Psoas muscle (tissue), 8 donors: ENCODE measurements around the gene MTFP1. TPM values are rescaled to one million over a fixed set of nuclear protein-coding genes. Genes with fewer than 3 reads are reported as not detected.

ENCODE experiments used
- ATAC-seq, 4 donors: fragments of 200-7000 bp; cut with Tn5 transposase; one replicate each; pipeline ENCODE4 v1.9.1; 2020; ENCODE audit warnings: moderate library complexity in 3 of 4, mild to moderate bottlenecking in 2 of 4
- DNase-seq, 2 donors: peaks; one replicate each; pipeline ENCODE4 v3.0.0-alpha.2; 2020
- H3K27ac ChIP-seq: fragments of 200-600 bp; one replicate; pipeline ENCODE4 v1.8.0; 2022
- H3K27me3 ChIP-seq, 3 donors: fragments of 200-600 bp in 1 of 3; one replicate each; pipeline versions ENCODE4 v1.6.1 to v1.8.0; 2013 to 2022; ENCODE audit warnings: low read length in 2 of 3, mild to moderate bottlenecking in 2 of 3, moderate library complexity in 1 of 3; ENCODE audit not compliant: insufficient read depth in 3 of 3
- H3K36me3 ChIP-seq, 2 donors: fragments of 200-600 bp in 1 of 2; one replicate each; pipeline versions ENCODE4 v1.6.1 to v1.8.0; 2013 to 2022; ENCODE audit warnings: low read depth in 1 of 2, mild to moderate bottlenecking in 1 of 2, moderate library complexity in 1 of 2; ENCODE audit not compliant: insufficient read depth in 1 of 2
- H3K4me1 ChIP-seq: fragments of 200-600 bp; one replicate; pipeline ENCODE4 v1.8.0; 2022
- H3K4me3 ChIP-seq: fragments of 200-600 bp; one replicate; pipeline ENCODE4 v1.8.0; 2022; ENCODE audit warnings: mild to moderate bottlenecking
- H3K9me3 ChIP-seq: fragments of 200-600 bp; one replicate; pipeline ENCODE4 v1.8.0; 2022
- WGBS, 3 donors: extraction: QIAGEN DNeasy Blood & Tissue Kit; methylation state at CpG; one replicate each; pipeline versions ENCODE4 v1.1.6 to v1.1.7; 2013; 5-methylcytosine and 5-hydroxymethylcytosine counted together
- intact Hi-C, 2 donors: fragments of 100-400 bp; cut with DNase I; formaldehyde crosslinking; loops; one replicate each; pipeline versions ENCODE4 v1.11.0 to v1.14.2; 2022
- polyA plus RNA-seq, 3 donors: library from polyadenylated mRNA; stranded (reverse); fragments of 200-250 nt; gene quantifications; one replicate each; pipeline ENCODE4 v1.2.3, GENCODE V29; 2013
- total RNA-seq, 4 donors: library from RNA; stranded (reverse); fragmentation: NEBNext Ultra II Directional in 2 of 4; extraction: Animal tissue kit (Norgen Biotek cat#: 25700) in 2 of 4; gene quantifications; one replicate each; pipeline versions ENCODE4 v1.2.1 to v1.2.4, GENCODE V29; 2021 to 2023
- TF ChIP-seq, protein P1 (sequence below): fragments of 200-600 bp; IDR thresholded peaks from one replicate; pipeline ENCODE4 v1.8.0; 2022; ENCODE audit warnings: antibody characterized with exemption
- donor health status: healthy with polysubstance abuse.
- donor health status: DM: no; HTN: no; CAD: no; lungs with moderate emphysema.
- donor health status: Bipolar disorder and iron deficiency.
- donor health status: healthy.
- donor health status: DM: yes; HTN: yes; CAD: no.
- donor health status: DM: no; HTN: no; CAD: no.
- donor health status: DM: no; HTN: no; CAD: no.
- donor health status: DM: yes; HTN: yes; CAD: no.

Gene MTFP1
- total and polyA plus RNA-seq, 7 donors: 4.3 to 156 (median 50.8) TPM

DNA sequence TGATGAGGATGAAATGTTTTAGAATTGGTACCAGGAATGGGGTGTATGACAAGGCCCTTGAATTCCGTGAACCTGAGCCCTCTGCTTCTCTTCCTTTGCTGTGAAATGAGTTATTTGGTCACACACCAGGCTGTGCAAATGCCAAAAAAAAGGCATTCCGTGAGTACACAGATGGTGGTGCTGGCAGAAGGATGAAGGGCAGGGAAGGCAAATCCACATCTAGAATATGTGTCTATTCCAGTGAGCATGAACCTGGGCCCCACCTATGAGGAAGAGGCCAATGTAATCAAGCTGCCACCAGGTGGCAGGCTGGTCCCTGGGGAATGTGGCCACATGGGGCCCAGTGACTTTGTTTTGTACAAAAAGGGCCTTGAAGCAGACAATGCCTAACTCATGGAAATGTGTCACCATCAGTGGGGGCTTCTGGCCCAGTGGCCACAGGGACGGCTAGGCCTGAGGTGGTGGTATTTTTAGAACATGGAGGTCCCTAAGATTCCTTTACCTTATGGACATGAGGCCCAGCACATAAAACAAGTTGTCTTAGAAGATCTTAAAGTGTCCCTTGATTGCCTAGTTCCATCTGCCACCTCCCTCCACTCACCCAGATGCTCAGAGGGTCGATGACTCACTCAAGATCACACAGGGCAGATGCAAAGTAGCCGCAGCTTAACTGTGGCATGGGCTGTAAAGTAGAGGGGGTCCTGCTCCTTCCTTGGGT, 34.4 kb upstream of the MTFP1 start:
- Histone ChIP-seq H3K4me3 (no peak overlapping the region), H3K4me1 (peaks cover 6% of the 10 kb centered on the region), H3K27ac (no peak overlapping the region), H3K36me3 (no peaks in the 10 kb centered on the region), H3K9me3 (no peaks in the 10 kb centered on the region), H3K27me3 (peaks cover 0 to 17% (median 0%) of the 10 kb centered on the region in 3 donors)
- WGBS, 3 donors: 68 to 74% (median 69%) methylated on average over 5 of the region's 5 CpGs
- intact Hi-C loops: loop anchor here (1.0 to 5.0 kb wide), 4 partner anchors 36 to 94 kb away; partner anchors contain the start of gene MTFP1 (in 1 of the 2)
- DNase-seq (peak; percentile 58 to 73), ATAC-seq (peak; percentile 44 to 59 (median 50))
- TF ChIP-seq, protein P1, sequence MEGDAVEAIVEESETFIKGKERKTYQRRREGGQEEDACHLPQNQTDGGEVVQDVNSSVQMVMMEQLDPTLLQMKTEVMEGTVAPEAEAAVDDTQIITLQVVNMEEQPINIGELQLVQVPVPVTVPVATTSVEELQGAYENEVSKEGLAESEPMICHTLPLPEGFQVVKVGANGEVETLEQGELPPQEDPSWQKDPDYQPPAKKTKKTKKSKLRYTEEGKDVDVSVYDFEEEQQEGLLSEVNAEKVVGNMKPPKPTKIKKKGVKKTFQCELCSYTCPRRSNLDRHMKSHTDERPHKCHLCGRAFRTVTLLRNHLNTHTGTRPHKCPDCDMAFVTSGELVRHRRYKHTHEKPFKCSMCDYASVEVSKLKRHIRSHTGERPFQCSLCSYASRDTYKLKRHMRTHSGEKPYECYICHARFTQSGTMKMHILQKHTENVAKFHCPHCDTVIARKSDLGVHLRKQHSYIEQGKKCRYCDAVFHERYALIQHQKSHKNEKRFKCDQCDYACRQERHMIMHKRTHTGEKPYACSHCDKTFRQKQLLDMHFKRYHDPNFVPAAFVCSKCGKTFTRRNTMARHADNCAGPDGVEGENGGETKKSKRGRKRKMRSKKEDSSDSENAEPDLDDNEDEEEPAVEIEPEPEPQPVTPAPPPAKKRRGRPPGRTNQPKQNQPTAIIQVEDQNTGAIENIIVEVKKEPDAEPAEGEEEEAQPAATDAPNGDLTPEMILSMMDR: peak; percentile 70

DNA sequence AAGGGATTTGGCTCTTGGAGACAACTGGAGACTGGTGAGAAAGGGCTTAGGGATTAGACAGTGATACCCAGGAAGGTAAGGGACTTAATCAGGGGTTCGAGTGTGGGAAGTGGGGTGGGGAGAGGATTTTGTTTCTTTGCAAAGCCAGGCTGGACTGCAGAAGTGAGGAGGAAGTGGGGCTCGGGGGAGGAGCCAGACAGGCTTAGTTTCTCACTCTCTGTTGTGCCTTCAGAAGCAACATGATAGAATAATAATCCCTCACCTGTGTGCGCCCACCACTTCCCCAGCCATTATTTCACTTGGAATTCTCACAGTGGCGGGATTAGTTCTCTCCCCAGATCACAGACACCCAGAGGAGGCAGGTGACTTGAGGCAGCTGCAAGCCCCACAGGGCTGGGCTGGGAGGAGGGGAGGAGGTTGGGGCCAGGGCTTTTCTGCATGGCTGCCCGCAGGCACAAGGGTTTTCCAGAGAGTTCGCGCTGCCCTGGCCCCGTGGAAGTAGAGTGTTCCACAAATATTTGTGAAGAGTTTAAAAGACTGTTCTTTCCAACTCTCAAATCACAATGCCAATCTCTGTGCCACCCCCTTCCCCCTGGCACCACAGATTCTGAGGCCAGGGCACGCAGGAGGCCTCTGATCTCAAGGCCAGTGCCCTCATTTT, 32.8 kb upstream of the MTFP1 start:
- intact Hi-C loops: loop anchor here in 1 of 2 donors (5.0 kb wide), 1 partner anchor 35 kb away; the partner anchor contains the start of gene MTFP1

DNA sequence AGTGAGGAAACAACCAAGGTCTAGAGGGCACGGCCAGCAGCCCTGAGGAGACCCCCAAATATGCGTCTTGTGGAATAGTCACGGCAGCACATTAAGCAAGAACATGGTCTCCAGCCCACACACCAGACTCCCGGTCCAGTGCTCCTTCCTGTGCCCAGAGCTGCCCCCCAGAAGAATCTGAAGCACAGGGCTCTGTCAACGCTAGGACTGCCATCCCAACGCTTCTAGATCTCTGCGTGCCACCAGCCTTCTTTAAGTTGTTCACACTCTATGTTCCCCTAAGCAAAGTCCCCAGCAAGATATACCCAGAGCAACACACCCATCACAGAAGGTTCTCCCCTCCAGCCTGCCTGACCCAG, 32.3 kb upstream of the MTFP1 start:
- 79 to 88% (median 82%) methylated on average over 7 of the region's 7 CpGs for WGBS, 3 donors
- DNase-seq: no peak
- intact Hi-C loops: loop anchor here in 1 of 2 donors (5.0 kb wide), 1 partner anchor 34 kb away; the partner anchor contains the start of gene MTFP1

More for the DNA sequence above, 32.8 kb upstream of the MTFP1 start:
- Histone ChIP-seq H3K9me3 (no peaks in the 10 kb centered on the region), H3K36me3 (no peaks in the 10 kb centered on the region), H3K4me3 (no peak overlapping the region), H3K27me3 (peaks cover 0 to 34% (median 2%) of the 10 kb centered on the region in 3 donors), H3K27ac (no peak overlapping the region), H3K4me1 (peaks cover 9% of the 10 kb centered on the region)
- no peak for ATAC-seq
- TF ChIP-seq, protein P1: no peak
- DNase-seq: no peak
- WGBS, 3 donors: 60 to 70% (median 66%) methylated on average over 9 of the region's 9 CpGs

DNA sequence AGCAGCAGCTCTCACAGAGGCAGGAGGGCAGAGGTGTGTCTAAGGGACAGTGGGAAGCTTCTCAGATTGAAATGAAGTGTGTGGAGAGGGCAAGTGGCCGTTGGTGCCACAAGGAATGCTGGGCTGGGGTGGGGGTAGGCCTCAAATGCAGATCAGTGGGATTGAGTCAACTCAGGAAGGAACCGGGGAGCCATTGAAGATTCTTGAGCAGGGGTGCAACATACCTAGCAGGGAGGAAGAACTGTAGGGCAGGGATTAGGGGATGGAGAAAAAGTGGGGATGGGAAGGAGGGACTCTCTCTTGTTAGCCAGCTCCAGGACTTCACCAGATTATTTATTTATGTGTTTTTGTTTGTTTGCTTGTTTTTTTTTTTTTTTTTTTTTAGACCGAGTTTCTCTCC, 31.7 kb upstream of the MTFP1 start:
- DNase-seq (no peak), ATAC-seq (no peak)
- intact Hi-C loops: loop anchor here in 1 of 2 donors (5.0 kb wide), 1 partner anchor 33 kb away; the partner anchor contains the start of gene MTFP1
- Histone ChIP-seq H3K36me3 (no peaks in the 10 kb centered on the region), H3K27me3 (peaks cover 0 to 42% (median 2%) of the 10 kb centered on the region in 3 donors), H3K4me3 (no peak overlapping the region), H3K27ac (no peak overlapping the region), H3K9me3 (no peaks in the 10 kb centered on the region), H3K4me1 (peaks cover 9% of the 10 kb centered on the region)
- TF ChIP-seq, protein P1: no peak
- WGBS, 3 donors: 79 to 89% (median 86%) methylated on average over 3 of the region's 3 CpGs

More for the DNA sequence above, 32.3 kb upstream of the MTFP1 start:
- Histone ChIP-seq H3K4me1 (peaks cover 9% of the 10 kb centered on the region), H3K27me3 (peaks cover 0 to 39% (median 2%) of the 10 kb centered on the region in 3 donors), H3K9me3 (no peaks in the 10 kb centered on the region), H3K4me3 (no peak overlapping the region), H3K27ac (no peak overlapping the region), H3K36me3 (no peaks in the 10 kb centered on the region)
- ATAC-seq: no peak
- TF ChIP-seq, protein P1: no peak
